Astrocyte (in vitro differentiated cells and primary cell): ENCODE results near the gene NCAPH2. TPM values are rescaled to one million over a fixed set of nuclear protein-coding genes. Genes with fewer than 3 reads are reported as not detected.

Experiments
- DNase-seq: peaks from one replicate; pipeline ENCODE4 v3.0.0-alpha.2; 2010; ENCODE audit warnings: low read depth
- FAIRE-seq: peaks from 2 replicates; lab custom pipeline; 2011; peaks lifted over from hg19 to GRCh38; lab: Jason Lieb, UNC
- H2AFZ ChIP-seq: 2 replicates; pipeline ENCODE4 v1.6.0; 2012; ENCODE audit warnings: low read depth, low read length, inconsistent platforms
- H3K27ac ChIP-seq: 2 replicates; pipeline ENCODE4 v1.5.1; 2011; ENCODE audit warnings: low read depth, low read length, inconsistent platforms
- H3K27me3 ChIP-seq: 2 replicates; pipeline ENCODE4 v1.6.0; 2011; ENCODE audit warnings: low read length, inconsistent platforms; ENCODE audit not compliant: insufficient read depth
- H3K36me3 ChIP-seq: 2 replicates; pipeline ENCODE4 v1.5.1; 2011; ENCODE audit warnings: low read length, inconsistent platforms; ENCODE audit not compliant: insufficient read depth
- H3K4me1 ChIP-seq: 2 replicates; pipeline ENCODE4 v1.5.1; 2011; ENCODE audit warnings: low read length, inconsistent platforms; ENCODE audit not compliant: insufficient read depth
- H3K4me2 ChIP-seq: 2 replicates; pipeline ENCODE4 v1.6.0; 2012; ENCODE audit warnings: low read length, inconsistent platforms
- H3K4me3 ChIP-seq: 2 replicates; pipeline ENCODE4 v1.5.1; 2011; ENCODE audit warnings: low read depth, mild to moderate bottlenecking, low read length, inconsistent platforms; ENCODE audit not compliant: insufficient read depth
- H3K79me2 ChIP-seq: 2 replicates; pipeline ENCODE4 v1.6.0; 2012; ENCODE audit warnings: mild to moderate bottlenecking, low read length, inconsistent platforms; ENCODE audit not compliant: insufficient read depth
- H3K9ac ChIP-seq: 2 replicates; pipeline ENCODE4 v1.6.0; 2012; ENCODE audit warnings: mild to moderate bottlenecking, low read length, inconsistent platforms
- H3K9me3 ChIP-seq: 2 replicates; pipeline ENCODE4 v1.5.1; 2012; ENCODE audit warnings: low read depth, mild to moderate bottlenecking, low read length, inconsistent platforms; ENCODE audit not compliant: insufficient read depth
- H4K20me1 ChIP-seq: 2 replicates; pipeline ENCODE4 v1.6.0; 2012; ENCODE audit warnings: low read length, inconsistent platforms; ENCODE audit not compliant: insufficient read depth
- H3K27ac Mint-ChIP-seq: one replicate; pipeline ENCODE4 v1.8.0; 2021; ENCODE audit warnings: mild to moderate bottlenecking, mixed read lengths; ENCODE audit not compliant: unreplicated experiment
- H3K27me3 Mint-ChIP-seq: one replicate; pipeline ENCODE4 v1.8.0; 2021; ENCODE audit warnings: low read depth, mixed read lengths; ENCODE audit not compliant: unreplicated experiment
- H3K36me3 Mint-ChIP-seq: one replicate; pipeline ENCODE4 v1.8.0; 2021; ENCODE audit warnings: low read depth, mixed read lengths; ENCODE audit not compliant: unreplicated experiment
- H3K4me1 Mint-ChIP-seq: one replicate; pipeline ENCODE4 v1.8.0; 2021; ENCODE audit warnings: low read depth, mixed read lengths; ENCODE audit not compliant: unreplicated experiment
- H3K4me3 Mint-ChIP-seq: one replicate; pipeline ENCODE4 v1.8.0; 2021; ENCODE audit warnings: mild to moderate bottlenecking, moderate library complexity, mixed read lengths; ENCODE audit not compliant: unreplicated experiment
- H3K9me3 Mint-ChIP-seq: one replicate; pipeline ENCODE4 v1.8.0; 2021; ENCODE audit warnings: mild to moderate bottlenecking, mixed read lengths; ENCODE audit not compliant: unreplicated experiment
- EZH2 ChIP-seq: IDR thresholded peaks from 2 replicates; pipeline ENCODE4 v1.6.1; 2012; ENCODE audit warnings: mild to moderate bottlenecking, low read length, inconsistent platforms; ENCODE audit not compliant: insufficient read depth
- total RNA-seq: library from RNA; stranded (reverse); gene quantifications from 2 replicates; pipeline ENCODE4 v1.2.1, GENCODE V29; 2021
- TF ChIP-seq, protein P1 (sequence below): IDR thresholded peaks from 2 replicates; pipeline ENCODE4 v1.5.1; 2011; ENCODE audit warnings: low read depth, mild to moderate bottlenecking, inconsistent platforms, low read length, moderate library complexity; ENCODE audit not compliant: insufficient read depth

NCAPH2 gene
- total RNA-seq, 1 donor from 2014 or later = 25.6 TPM

DNA sequence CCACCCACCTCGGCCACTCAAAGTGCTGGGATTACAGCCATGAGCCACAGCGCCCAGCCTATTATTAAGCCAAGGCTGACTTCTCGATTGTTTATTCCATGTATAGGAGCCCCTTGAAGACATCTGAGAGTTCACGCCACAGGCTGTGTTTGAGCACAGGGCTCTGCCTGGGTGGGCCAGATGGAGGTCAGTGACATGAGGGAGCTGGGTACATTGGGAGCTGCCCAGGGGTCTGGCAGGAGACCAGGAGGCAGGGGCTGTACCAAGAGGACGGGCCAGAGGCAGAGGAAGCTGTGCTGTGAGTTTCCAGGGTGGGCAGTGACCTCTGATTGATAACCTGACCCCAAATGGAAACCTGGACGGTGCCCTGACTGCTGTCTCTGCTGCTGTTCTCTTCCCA is 5.9 kb upstream of the NCAPH2 start:
- H3K4me1 Mint-ChIP-seq = no peaks in the 10 kb centered on the region
- H3K9ac ChIP-seq = no peak overlapping the region
- no peak overlapping the region for H3K4me3 ChIP-seq
- H3K27me3 Mint-ChIP-seq = no peaks in the 10 kb centered on the region
- H3K79me2 ChIP-seq = peaks cover 24% of the 10 kb centered on the region
- peaks cover 4% of the 10 kb centered on the region for H3K36me3 ChIP-seq
- no peak overlapping the region for H3K27ac Mint-ChIP-seq
- H3K4me1 ChIP-seq = peaks cover 4% of the 10 kb centered on the region
- no peaks in the 10 kb centered on the region for H3K36me3 Mint-ChIP-seq
- no peak overlapping the region for H3K27ac ChIP-seq
- FAIRE-seq = no peak
- H3K9me3 ChIP-seq = no peaks in the 10 kb centered on the region
- no peak overlapping the region for H2AFZ ChIP-seq
- TF ChIP-seq, protein P1, sequence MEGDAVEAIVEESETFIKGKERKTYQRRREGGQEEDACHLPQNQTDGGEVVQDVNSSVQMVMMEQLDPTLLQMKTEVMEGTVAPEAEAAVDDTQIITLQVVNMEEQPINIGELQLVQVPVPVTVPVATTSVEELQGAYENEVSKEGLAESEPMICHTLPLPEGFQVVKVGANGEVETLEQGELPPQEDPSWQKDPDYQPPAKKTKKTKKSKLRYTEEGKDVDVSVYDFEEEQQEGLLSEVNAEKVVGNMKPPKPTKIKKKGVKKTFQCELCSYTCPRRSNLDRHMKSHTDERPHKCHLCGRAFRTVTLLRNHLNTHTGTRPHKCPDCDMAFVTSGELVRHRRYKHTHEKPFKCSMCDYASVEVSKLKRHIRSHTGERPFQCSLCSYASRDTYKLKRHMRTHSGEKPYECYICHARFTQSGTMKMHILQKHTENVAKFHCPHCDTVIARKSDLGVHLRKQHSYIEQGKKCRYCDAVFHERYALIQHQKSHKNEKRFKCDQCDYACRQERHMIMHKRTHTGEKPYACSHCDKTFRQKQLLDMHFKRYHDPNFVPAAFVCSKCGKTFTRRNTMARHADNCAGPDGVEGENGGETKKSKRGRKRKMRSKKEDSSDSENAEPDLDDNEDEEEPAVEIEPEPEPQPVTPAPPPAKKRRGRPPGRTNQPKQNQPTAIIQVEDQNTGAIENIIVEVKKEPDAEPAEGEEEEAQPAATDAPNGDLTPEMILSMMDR = no peak
- no peak for TF ChIP-seq EZH2
- no peak overlapping the region for H3K4me3 Mint-ChIP-seq
- no peak for DNase-seq
- no peaks in the 10 kb centered on the region for H3K27me3 ChIP-seq
- H4K20me1 ChIP-seq = peaks cover 23% of the 10 kb centered on the region
- H3K4me2 ChIP-seq = no peak overlapping the region
- no peaks in the 10 kb centered on the region for H3K9me3 Mint-ChIP-seq

DNA sequence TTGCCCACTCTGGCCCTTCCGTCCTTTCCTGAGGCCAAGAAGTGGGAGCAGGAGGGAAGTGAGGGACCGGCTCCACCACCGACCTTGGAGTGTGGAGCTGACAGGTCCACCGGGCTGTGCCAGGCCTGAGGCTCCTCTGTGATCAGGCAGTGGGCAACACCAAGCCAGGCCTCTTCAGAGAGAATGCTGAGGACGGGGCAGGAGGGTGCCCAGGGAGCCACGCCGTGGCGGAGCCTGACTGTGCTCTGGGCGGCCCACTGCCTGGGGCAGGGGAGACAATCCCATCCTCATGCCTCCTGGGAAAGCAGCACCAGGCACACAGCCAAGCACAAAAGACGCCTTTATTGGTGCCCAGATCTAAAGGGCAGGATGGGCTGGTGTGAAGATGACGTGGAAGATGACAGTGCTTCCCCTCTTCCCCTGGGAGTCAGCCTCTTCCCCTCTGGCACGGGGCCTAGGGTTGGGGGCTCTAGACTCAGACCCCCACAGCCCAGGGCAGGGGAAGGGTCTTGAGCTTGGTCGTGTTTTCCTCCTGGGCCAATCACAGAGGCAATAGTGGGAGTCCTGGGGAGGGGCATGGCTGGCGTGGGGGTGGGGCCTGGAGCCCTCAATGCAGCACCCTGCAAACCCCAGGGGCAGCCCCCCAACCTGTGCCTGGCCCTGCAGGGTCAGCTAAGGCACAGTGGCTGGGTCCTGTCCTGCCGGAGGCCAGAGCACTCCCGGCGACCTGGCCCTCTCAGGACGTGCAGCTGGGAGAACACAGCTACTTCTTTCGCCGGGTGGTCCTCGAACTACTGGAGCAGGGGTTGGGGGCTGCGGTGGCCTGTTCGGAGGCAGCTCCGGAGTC is 5.2 kb upstream of the NCAPH2 start:
- H3K27ac Mint-ChIP-seq = no peak overlapping the region
- no peaks in the 10 kb centered on the region for H3K9me3 ChIP-seq
- no peaks in the 10 kb centered on the region for H3K4me1 Mint-ChIP-seq
- DNase-seq = no peak
- no peak for FAIRE-seq
- no peak overlapping the region for H3K4me2 ChIP-seq
- peaks cover 26% of the 10 kb centered on the region for H4K20me1 ChIP-seq
- peaks cover 4% of the 10 kb centered on the region for H3K36me3 ChIP-seq
- H3K36me3 Mint-ChIP-seq = no peaks in the 10 kb centered on the region
- no peaks in the 10 kb centered on the region for H3K9me3 Mint-ChIP-seq
- no peaks in the 10 kb centered on the region for H3K27me3 Mint-ChIP-seq
- H3K79me2 ChIP-seq = peaks cover 28% of the 10 kb centered on the region
- H2AFZ ChIP-seq = no peak overlapping the region
- H3K4me1 ChIP-seq = peaks cover 4% of the 10 kb centered on the region
- no peak overlapping the region for H3K27ac ChIP-seq
- H3K4me3 ChIP-seq = no peak overlapping the region
- H3K9ac ChIP-seq = no peak overlapping the region
- no peak overlapping the region for H3K4me3 Mint-ChIP-seq
- H3K27me3 ChIP-seq = no peaks in the 10 kb centered on the region
- TF ChIP-seq, protein P1 = no peak
- no peak for TF ChIP-seq EZH2
